ENCODE measurements around the gene TDRD7.
A peak's percentile ranks its signal among the peaks of the same experiment; 100 is the strongest.

Gene TDRD7

DNA sequence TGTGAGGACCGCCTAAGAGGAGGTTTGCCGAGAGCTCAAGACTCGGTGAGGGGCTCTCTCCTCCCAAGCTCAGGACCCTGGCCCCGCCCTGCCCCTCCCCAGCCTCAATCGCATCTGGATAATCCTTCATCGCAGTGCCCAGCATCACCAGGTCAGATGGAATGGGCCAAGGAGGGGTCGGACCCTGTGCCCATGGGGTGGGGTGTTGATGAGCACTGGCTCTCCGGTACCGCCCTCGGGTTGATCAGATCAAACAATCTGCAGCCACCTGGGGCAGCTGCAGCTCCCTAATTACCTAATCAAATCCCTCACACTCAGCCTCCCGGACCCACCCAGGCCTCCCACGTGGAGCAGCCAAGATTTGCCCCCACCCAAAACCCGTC is 24.4 kb upstream of the TDRD7 start:
- no peak for DNase-seq

DNA sequence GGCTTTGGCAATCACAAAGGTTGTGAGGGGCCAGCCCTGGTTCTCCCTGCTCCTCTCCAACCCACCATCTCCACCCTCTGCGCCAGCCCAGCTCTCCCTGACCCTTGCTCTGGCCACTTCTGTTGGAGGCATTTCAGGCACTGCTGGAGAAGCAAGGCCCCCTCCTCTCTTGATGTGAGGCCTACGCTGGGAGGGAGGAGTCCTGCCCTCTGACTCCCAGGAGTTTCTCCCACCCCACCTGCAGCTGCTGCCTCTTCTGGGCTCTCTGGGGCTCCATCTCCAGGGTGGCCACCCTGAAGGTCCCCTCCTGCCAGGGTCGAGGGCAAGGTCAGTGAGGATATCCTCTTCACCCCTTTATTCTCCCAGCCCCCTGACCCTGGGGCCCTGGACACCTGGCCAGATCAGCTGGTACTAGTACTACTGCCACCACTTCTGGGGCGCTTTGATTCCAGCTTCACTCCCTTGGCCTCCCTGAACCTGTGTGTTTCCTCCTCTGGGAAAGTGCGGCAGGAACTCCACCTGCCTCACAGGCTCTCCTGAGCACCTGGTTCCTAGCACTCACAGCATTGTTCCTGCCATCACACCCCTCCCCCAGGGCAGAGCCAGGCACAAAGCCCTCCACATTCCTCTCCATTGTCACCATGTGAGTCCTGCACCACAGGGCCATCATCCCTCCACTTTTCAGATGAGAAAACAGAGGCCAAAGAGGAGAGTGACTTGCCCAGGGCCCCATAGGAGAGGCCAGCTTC is 23.8 kb upstream of the TDRD7 start:
- DNase-seq = no peak

DNA sequence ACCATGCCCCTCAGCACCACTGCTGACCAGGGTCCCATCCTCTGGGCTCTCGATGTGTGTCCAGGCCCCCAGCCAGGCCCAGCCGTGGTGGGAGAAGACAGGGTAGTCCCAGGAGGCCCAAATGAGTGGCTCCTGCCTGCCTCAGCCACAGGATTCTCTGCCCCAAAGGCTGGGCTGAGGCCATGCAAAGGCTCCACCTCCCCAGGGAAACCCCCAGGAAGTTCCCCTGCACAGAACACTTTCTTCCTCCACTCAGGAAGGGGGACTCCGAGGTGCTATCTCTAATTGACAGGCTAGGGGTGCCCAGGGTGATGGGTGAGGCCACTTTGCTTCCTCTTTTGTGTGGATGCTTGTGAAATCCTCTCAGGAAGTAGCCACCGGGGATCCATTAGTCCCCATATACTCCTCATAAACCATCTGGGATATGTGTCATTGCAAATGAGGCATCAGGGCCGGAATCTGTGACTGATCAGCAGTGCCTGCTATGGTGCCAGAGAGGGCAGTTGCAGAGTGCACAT is 23.1 kb upstream of the TDRD7 start:
- DNase-seq = no peak

DNA sequence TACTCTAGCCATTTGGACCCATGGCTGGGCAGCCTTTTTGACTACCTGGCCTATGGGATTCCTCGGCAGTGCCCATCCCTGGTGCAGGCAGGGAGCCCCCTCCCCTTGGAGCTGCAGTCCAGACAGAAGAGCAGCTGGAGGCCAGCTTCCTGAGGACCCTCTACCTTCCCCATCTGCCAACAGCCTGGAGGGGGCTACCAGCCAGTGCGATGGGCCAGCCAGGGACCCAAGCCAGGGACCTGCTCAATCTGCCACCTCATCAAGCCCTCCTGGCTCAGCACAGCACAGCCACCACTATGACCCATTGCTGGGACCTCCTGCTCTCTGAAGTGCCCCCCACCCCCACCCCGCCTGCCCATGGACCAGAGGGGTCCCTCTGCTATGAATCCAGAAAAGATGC is 22.6 kb upstream of the TDRD7 start:
- no peak for DNase-seq

DNA sequence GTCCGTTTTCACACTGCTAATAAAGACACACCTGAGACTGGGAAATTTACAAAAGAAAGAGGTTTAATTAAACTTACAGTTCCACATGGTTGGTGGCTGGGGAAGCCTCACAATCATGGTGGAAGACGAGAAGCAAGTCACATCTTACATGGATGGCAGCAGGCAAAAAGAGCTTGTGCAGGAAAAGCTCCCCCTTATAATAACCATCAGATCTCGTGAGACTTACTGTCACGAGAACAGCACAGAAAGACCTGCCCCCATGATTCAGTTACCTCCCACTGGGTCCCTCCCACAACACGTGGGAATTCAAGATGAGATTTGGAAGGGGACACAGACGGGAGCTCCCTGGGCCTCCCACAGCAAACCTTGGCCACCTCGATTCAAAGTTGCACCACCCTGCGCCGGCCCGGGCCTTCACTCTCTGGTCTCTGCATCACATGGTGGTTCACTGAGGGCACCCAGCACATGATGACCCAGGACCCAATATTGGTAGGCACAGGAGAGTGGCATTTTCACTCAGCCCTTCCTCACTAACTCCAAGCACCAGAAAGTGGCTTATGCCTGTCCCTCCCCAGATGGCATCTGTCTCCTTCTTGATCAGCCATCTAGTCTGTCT is 21.0 kb upstream of the TDRD7 start:
- DNase-seq = no peak

DNA sequence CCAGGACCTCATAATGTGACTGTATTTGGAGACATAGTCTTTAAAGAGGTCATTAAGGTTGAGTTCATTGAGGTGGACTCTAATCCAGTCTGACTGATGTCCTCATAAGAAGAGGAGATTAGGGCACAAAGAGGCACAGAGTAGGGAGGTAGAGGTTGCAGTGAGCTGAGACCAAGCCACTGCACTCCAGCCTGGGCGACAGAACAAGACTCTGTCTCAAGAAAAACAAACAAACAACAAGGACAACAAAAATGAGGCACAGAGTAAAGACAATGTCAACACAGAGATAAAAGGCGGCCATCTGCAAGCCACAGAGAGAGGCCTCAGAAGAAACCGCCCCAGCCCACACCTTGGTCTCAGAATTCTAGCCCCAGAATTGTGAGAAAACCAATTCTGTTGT is 17.0 kb upstream of the TDRD7 start:
- DNase-seq = no peak

DNA sequence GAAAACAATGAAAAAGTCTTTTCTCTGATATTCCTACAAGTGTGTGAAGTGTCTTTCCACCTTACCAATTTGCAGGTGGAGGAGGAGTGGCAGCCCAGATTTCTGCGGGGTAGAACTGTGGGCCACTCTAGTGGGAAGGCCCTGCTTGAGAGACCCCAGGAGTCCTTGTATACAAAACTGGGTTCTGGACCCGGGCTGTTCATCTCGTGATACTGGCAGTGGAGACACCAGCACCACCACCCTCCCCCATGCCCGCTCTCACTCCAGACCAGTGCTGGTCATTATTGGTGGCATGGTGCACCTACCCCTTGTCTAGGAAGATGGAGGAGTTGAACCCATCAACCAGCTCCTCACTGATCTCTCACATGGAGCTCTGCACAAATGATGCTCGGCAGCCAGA is 16.2 kb upstream of the TDRD7 start:
- no peak for DNase-seq

DNA sequence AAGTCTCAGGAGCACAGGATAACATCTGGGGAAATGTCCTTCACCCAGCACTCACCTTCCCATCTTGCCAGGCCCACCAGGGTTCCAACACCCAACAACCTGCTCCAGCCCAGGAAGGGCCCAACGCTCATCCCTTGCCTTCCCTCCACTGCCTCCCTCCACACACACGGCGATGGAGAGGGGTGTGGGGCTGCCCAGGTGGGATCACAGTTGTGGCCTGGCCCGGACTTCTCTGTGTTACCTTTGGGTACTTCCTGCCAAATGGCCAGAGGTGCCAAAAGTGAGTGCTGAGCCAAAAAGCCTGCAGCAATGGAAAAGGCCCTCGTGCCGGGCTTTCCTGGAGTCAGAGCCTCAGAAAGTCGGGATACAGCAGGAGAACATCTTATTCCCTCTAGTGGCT is 15.6 kb upstream of the TDRD7 start:
- DNase-seq = no peak

DNA sequence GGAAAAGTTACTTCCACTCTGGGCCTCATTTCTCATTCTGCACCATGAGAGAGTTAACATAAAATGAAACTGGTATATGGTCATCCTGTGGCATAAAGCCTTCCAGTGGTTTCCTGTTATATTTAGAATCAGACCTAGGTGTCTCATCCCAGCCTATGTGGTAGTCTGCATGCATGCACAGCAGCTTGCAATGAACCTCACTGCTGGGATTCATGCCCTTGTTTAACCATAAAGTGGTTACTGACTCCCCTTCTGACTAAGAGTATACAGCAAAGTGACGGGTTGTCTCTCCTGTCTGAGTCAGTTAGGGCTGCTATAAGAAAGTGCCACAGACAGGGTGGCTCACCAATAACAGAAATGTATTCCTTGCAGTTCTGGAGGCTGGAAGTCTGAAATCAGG is 14.7 kb upstream of the TDRD7 start:
- no peak for DNase-seq

DNA sequence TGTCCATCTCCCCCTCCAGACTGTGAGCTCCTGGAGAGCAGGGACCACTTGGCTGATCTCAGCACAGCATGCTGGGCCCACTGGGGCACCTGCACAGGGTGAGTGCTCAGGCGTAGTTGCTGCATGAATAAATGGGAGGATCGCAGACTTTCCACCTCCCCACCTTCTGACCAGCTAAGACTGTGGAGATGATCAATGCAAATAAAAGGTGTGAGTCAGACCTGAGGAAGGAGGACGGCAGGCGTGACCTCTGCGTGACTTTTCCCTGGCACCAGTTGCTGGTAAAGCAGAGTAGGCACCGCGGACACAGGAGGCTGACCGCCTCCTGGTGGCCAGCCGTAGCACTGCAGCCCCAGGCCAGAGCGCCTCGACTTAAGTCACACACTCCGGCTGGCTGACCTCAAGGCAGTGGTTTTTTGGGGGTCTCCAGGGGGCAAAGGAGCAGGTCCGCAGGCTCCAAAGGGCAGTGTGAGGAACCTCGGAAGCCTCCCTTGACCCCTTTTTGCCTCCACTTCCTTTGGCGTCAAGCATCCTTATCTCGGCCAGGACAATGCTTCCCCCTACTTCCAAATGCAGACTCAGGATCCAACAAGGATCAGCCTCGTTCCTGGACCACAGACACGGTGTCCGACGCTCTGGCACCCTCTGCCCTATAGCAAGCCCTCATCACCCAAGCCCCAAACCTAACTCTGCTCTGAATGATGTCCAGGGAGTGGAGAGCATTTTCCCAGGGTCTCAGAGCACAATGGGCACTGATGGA is 12.7 kb upstream of the TDRD7 start:
- DNase-seq = peak; percentile 50

DNA sequence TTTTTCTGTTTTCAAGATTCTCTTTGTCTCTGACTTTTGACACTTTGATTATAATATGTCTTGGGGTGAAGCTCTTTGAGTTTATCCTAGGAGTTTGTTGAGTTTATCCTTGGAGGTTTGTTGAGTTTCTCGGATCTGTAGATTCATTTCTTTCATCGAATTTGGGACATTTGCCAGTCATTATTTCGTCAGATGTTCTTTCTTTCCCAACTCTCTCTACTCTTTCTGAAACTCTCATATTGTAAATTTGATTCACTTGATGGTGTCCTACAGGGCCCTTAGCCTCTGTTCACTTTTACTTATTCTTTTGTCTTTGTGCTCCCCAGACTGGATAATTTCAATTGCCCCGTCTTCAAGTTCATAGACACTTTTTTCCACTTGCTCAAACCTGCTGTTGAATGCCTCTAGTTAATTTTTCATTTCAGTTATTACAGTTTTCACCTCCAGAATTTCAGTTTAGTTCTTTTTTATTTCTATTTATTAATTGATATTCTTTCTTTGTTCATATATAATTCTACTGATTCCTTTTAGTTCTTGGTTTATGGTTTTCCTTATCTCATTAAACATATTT is 8.1 kb upstream of the TDRD7 start:
- no peak for DNase-seq

DNA sequence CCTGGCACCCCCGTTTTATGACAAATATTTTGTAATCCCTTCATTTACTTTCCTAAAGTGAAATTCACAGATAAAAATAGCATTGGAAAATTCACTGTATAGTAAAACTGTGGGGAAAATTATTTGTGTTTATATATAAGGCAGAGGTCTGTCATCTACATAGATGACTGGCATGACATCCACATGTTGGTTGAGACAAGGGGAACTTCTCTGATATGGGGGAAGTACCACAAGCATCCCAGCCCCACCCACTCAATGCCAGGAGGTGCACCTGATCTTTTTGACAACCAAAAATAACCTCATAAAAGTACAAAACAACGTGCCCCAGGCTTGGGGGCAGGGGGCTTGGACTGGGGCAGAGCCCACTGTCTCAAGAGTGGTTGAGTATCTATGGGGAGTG is 6.3 kb upstream of the TDRD7 start:
- no peak for DNase-seq

DNA sequence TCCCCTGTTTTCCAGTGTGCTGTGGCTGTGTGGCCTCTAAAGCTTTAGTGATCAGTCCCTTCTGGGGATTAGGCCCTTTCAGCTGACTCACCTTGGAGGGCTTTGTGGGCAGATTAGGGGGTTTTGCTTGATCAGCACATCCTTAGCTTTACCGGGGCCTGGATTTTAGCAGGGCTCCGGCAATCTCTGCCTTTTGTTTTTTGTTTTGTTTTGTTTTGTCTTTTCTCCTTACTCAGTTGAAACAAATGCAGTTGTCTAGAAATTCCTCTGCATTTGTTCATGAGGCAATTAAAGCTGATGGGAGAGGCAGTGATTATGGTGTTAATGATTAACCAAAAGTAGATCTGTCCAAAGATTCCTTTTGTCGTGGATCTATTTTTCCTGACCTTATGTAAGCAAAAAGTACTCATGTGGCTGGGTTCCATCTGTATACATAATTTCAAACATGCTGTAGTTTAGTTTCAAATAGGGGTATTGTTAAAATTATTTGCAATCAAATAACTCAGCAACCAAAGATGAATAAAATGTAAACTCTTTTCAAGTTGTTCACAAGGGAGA is 5.2 kb upstream of the TDRD7 start:
- no peak for DNase-seq

DNA sequence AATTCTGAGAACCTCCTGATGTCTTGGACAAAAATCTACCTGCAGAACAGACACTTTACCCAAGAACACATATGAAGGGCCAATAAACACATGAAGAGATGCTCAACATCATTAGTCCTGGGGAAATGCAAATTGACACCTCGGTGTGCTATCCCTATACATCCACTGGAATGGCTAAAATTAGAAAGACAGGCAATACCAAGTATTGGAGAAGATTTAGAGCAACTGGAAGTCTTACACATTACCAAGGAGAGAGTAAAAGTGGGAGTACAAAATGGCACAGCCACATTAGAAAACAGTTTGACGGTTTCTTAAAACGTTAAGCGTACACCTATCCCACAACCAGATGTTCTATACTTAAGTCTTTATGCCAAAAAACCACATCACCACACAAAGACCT is 3.3 kb upstream of the TDRD7 start:
- no peak for DNase-seq

DNA sequence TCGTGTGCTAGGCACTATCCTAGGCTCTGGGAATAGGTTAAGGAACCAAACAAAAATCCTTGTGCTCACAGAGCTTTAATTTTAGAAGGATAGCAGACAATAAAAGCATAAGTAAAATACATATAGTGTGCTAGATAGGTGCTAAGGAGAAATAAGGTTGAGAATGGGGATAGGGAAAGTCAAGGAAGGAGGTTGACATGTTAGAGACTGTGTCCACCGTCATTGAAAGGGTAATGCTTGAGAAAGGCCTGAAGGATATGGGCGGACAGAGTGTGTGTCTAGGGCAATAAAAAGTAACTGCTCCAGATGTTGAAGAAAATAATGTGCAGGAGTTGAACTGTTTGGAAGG is 482 bp upstream of the TDRD7 start:
- DNase-seq = no peak

DNA sequence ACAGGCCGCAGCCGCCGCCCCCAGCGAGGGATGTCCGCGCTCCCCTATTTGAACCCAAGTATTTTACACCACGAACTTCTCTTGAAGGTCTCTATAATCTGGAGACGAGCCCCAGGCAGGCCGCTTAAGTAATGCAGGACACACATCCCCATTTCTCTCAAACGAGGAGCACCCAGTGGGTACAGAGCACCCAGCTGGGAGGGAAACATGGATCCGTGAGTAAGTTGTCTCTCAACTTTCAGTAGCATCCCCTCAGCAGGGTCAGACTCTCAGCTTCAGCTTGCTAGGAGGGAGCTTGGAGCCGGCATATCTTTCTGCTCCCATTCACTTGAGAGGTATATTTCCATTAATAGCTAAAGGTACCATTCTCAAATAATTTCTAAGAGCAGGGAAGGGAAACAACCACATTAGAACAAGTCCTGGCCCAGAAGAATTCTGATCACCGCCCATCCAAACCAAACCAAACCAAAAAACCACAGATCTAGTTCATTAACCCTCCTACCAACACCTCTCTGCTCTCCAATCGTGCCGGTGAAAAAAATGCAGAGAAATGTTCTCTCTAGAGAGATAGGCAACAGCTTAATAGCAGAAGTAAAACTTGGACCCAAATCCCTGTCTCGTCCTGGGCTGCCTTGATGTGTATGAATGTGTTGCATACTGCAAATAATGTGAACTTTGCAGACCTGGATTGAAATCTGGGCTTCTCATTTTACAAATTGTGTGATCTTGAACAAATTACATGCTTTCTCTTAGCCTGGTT is 910 bp downstream of the TDRD7 start:
- no peak for DNase-seq

DNA sequence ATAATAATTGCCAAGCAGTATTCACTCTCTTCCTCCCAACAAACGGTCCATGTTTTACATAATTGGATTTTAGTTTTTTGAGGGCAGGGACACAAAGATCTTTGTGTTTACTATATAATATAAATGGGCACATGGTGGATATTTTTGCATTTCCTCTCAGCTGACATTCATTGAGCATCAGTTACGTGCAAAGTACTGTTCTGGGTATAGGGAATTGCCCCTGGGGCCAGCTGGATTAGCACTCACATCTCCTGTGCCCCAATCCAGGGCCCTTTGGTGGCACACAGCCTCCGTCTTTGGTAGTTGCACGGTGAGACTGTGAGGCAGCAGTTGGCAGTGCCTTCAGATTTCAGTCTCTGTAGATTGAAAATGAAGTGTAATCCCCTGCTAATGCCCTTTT is 1.6 kb downstream of the TDRD7 start:
- no peak for DNase-seq

DNA sequence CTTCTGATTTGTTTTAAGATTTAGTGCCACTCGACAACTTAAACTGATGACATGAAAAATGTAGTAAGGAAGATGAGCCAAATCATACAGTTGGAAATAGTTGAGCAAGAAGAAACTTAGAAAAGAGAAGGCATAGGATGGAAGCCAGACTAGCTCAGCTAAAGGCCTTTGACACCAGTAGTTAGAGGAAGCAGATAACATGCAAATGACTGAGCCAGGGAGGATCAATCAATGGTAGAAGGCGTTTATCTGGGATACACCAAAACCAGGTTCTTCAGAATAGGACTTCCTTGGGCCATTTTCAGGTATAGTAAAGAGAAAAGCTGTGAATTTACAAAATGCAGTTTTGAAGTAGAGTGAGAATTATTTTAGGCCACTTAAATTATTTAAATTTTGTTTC is 3.2 kb downstream of the TDRD7 start:
- DNase-seq = no peak

DNA sequence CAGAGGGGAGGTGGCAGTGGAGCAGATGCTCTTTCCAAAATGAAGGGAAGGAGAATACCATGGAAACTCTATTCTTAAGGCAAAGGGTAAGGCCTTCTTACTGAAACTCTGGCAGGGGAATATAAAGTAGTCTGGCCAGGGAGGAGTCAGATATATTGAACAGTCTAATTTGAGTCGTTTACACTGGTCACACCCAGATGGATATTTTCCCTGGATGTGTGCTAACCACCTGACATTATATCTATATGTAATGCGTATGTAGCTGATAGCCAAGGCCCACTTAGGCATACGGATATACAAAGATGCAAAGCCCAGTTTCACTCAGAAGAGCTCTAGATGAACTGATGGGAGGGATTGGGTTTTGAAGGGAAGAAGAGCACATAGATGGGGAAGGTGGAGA is 7.0 kb downstream of the TDRD7 start:
- DNase-seq = no peak

DNA sequence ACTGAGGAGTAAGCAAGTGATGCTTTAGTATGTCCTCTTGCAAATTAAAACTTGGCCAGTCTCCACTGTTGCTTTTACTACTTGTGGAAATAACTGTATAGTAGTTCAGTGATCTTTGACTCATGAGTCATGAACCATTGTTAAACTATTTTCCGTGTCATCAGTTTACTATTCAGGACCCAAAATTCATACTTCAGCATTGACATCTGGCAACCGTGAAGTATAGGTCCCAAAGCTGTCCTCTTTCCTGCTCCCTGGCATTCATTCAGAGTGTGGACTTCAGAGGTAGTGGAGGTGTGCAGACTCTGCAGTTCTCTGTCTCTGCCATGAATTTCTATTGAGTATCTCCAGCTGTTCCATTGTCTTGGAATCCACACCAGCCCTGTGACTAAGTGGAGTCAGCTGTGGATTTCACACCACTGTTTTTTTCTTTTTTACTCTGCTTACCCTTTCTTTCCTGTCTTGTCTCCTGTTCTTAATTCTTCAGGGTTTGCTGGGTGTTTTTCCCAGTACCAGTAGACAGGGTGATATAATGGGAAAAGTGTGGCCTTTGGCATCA is 7.5 kb downstream of the TDRD7 start:
- DNase-seq = peak; percentile 36

DNA sequence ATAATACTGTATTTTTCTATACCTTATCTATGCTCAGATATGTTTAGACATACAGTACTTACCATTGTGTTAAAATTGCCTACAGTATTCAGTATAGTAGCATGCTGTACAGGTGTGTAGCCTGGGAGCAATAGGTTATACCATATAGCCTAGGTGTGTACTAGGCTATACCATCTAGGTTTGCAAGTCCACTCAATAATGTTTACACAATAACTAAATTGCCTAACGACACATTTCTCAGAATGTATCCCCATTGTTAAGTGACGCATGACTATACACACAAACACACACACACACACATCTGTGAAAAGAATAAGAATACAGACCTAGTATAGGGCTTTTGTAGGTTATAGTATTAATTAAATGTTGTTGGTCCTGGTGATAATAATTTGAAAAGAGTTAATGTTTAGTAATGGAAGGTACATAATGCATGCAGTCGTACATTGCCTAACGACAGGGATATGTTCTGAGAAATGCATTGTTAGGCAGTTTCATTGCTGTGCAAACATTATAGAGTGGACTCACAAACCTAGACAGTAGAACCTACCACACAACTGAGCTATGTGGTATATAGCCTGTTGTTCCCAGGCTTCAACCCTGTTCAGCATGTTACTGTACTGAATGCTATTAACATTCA is 13.6 kb downstream of the TDRD7 start:
- DNase-seq = no peak

DNA sequence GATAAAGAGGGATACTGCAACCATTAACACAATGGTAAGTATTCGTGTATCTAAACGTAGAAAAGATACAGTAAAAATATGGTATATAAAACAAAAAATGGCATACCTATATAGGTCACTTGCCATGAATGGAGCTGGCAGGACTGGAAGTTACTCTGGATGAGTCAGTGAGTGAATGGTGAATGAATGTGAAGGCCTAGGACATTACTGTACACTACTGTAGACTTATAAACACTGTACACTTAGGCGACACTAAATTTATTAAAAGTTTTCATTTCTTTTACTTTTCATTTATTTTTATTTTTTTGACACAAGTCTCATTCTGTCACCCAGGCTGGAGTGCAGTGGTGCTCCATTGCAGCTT is 14.1 kb downstream of the TDRD7 start:
- DNase-seq = no peak
